Measurements from ENCODE around the gene DBX1. TPM values are rescaled to one million over a fixed set of nuclear protein-coding genes. Genes with fewer than 3 reads are reported as not detected.
A peak's percentile ranks its signal among the peaks of the same experiment; 100 is the strongest.
"Not testable (repeated sequence)": the region's sequence is repeated elsewhere in the genome, so short reads cannot be mapped to it uniquely, and the experiment has no call there.

The DBX1 gene
- total RNA-seq, 1 experiment from 2014 or later, result not detected

DNA sequence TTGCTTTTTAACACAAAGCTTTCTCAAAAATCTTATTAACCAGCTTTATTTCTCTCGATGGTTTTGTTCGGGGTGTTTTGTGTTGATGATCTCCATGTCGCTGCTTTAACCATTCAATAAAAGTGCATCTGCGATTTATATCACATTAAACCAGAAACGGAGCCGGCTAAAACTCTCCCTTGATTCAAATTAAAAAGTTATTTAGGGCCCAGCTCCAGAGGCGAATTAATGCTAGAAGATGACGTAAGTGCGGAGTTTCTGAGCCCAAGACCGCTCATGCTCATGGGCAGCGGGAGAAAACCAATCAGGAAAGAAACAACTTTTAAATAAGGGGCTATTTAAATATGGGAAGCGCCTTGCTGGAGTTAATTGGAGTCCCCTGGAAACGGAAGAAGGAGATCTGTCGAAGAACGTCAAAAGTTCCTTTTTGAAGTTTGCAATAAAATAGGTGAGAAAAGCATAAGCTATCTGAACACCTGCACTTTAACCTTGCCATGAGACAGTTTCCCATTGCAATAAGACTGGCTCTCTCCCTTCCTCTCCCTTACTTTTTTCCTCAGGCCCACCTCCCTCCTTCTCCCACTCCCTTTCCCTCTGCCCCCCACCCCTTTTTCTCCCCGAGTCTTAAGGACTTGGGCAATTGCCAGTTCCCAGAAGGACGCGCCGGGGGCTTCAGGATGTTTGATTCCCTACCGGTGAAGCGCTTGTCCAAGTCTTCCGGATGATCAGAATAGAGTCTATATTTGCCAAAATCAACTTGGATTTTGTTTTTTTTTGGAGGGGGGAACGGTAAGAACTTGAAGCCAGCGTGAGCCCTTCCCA is 1.9 kb upstream of the DBX1 start:
- no peak for DNase-seq (ENCODE audit: low spot score)

DNA sequence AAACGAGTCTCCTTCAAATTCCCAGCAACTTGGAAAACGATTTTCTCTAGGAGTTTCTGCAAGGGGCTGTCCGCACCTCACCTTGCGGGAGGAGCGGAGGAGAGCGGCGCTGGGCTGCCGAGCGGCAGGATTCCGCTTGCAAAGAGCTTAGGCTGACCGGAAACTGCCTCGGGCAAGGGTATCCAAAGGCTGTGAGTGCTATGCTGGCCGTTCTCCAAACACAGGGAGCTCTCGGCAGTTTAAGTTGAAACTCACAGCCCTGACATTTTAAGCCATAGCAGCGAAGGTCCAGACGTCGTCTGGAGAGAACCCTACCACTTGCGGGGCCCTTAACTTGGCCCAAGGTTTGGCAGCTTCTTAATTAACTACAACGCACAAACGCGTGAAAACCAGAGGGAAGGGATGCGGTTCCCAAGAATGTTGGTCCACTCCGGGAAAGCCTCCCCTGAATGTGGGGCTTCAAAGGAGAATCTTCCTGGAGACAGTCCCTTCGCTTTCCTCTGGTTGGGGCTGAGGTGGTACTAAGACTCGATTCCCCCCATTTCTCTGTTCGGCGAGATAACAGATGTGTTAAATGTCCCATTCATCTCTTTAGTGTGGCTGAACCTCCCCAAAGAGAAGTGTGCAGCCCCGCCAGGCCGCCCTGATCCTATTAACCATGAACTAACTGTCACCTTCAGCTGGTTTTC is 1.1 kb upstream of the DBX1 start:
- peak; percentile 10 for DNase-seq (ENCODE audit: low spot score)

GRCh38 chr11:20159466-20160381 is 551 bp downstream of the DBX1 start:
- no peak for DNase-seq (ENCODE audit: low spot score)

DNA sequence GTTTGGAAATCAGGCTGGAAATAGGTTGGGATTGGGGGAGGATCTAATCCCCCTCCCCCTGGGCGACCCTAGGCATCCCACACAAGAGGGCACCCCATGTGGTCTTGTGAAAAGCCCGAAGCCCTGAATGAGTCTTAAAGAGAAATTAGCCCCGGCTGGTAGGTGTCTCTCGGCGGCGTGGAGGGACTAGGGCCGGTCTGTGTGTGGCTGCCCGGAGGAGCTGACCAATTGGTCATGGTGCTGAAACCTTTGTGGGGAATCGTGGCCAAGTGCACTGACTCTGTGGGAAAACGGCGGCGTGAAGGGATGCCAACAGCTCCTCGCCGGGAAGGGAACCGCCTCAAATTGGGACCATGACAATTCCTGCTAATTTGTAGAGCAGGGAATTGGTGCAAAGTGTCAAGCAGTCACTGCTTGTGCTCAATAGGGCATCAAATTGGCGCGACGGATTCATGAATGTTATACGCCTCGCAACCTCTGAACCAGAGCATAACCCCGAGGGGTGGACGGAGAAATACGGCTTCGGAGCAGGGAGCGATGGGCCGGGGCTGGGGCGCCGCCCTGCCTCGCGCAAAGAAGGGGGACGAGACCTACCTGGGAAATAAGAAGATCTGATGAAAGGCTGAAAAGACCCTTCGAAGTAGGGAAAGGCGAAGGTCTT is 1.5 kb downstream of the DBX1 start:
- DNase-seq (ENCODE audit: low spot score), result peak; percentile 38

GRCh38 chr11:20157728-20158127 is 2.5 kb downstream of the DBX1 start:
- no peak for DNase-seq (ENCODE audit: low spot score)

DNA sequence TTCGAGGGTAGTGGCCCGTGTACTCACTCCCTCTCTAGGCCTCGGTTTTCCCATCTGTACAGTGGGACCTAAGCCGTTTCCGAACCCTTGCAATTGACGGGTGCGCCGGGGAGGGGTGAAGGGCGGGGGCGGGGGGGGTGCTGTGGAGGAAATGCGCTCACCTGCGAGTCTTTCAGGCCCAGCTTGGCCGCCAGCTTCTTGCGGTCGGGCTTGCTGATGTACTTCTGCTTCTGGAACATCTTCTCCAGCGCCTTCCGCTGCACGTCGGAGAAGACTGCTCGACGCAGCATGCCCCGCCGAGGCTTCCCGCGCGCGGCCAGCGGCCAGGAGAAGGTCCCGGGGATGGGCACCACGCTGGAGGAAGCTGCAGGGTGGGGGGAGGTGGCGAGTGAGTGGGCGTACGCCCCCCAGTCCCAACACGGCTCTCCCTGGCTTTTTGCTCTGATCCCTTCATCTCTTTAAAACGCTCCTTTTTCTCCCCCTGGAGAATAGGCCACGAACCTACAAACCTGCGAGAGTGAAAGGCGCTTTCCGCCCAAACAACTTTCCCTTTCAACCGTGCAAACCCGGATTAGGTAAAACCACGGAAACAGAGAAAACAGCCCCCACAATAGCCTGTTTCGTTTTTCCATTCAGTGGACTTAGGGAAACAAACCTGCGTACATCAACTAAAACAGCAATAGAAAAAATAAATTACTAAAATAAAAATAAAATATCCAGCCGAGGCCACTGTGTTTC is 3.2 kb downstream of the DBX1 start:
- no peak for DNase-seq (ENCODE audit: low spot score)

GRCh38 chr11:20156280-20156875 is 3.9 kb downstream of the DBX1 start:
- no peak for DNase-seq (ENCODE audit: low spot score)

DNA sequence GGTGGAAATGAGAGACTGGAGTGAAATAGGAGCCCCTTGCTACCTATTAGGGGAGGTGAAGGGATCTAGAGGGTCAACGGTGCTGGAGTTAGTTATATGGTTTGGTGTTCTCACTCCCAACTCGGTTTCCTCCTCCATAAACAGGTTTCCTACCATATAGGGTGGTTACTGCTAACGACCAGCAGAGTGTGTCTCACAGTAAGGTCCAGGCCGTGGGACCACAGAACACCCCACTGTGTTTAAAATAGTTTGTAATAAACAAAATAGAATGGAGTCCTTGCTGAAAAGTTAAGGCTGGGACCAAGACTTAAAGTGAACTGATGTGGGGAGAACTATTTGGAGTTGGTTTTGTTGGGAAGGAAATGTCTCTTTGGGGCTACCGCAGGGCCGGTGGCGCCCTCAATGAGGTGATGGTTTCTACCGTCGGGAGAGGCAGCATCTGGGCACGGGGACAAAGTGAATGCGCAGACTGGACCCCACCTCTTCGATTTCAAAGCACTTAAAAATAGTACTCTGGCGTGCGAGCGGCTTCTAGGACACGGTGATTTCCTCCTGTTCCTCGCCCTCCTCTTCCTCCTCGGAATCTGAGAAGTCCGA is 4.5 kb downstream of the DBX1 start:
- DNase-seq (ENCODE audit: low spot score), result no peak

DNA sequence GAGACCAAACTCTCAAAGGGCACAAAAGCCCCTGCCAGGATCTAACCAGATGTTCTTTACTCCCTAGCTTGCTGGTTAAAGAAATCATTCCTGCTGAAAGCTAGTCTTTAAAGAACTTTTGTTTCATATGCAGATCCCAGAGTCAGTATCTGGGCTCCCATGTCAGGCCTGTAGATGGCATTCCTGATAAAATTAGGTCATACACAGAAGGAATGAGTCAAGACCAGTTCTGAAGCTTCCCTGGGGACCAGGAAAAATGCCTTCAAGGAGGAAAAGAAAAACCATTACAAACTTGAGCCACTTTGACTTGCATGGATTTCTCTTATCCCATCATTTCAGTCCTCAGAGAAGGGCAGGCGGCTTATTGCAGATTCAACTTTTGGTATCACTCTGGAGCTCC is 5.9 kb downstream of the DBX1 start:
- no peak for DNase-seq (ENCODE audit: low spot score)

DNA sequence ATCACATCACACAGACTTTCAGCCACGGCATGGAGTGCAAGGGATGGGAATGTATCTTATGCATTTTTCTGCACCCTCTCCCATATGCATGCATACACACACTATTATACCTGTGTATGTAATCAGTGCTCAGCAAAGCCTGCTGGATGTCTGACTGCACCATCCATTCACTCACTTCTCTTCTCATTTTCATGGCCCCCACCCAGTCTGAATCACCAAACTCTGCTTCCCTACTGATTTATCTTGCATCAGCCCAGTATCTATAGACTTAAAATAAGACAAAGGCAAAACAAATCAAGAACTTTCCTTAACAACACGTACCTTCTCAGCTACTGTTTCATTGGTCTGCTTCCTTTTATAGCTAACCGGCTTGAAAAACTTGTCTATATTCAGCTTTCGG is 21.6 kb downstream of the DBX1 start:
- DNase-seq (ENCODE audit: low spot score), result no peak

DNA sequence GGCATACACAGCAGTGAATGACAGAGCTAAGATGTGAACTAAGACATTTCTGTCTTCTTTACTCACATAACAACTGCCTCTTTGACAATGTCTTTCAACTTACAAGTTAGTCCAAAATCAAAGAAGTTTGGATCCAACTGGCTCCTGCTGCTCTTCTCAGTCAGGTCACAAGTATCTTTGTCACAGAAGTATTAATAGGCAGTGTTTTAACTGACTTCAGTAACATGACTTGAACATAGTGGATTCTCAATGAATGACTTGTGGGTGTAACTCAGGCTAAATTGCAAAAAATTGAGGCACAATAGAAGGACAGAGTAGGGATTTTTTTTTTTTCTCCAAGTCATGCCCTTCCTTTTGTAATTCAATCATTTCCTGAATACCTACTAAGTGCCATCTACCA is 22.6 kb downstream of the DBX1 start:
- no peak for DNase-seq (ENCODE audit: low spot score)

GRCh38 chr11:20134991-20135736 is 25.1 kb downstream of the DBX1 start:
- no peak for DNase-seq (ENCODE audit: low spot score)

GRCh38 chr11:20132667-20133039 is 27.6 kb downstream of the DBX1 start:
- no peak for DNase-seq (ENCODE audit: low spot score)

DNA sequence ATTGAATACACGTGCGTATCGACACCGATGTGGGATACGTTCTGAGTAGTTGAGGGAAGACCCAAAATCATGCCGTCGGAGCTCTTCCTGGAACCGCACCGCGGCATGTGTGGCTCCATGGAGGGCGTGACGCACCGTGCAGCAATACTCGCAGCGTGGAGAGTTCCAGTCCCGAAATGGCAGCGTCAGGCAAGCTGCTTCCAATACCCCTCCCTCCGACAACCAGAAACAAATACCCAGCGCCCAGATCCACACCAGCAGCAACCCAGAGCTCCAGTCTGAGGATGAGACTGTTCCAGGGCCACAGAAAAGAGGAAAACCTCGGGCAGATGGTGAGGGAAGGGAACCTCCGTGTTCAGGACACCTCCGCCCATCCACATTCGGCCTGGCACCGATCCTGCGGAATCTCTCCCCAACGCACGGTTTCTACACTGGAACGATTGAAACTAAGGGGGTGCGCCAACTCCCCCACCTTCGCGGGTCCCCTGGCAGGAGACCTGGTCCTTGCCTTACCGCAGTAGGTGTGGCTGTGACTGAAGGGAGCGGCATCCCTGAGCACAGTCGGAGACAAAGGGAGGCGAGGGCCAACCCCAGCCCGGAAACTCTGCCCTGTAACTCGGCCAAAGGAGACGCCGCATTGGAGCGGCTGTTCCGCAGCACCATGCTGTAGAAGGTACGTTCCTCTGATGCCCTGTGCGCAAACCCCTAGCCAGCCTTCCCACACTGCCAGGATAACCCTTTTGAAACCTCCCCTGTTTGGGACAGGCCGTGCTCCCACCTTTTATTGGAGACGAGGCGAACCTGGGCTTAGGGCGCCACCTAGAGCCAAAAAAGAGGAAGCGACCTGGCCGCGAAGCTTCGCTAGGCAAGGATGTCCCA is 28.2 kb downstream of the DBX1 start:
- peak; percentile 49 for DNase-seq (ENCODE audit: low spot score)

DNA sequence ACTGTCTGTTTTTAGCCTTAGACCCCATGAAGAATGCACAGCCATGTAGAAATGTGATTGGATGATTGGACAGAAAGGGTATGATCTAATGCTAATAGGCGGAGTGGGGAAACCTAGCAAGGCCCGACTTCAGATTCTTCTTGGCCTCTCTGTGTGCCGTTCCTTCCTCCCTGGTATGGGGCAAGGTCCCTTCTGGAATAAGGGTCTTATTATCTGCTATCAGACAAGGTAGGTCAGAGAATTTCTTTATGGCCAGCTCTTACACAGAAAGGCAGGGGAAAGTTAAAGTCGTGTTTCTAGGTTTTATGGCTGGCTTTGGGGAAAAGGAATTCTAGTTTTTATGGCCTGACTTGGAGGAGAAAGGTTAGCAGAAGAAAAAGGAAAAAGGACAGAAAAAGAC is 30.6 kb downstream of the DBX1 start:
- DNase-seq (ENCODE audit: low spot score), result no peak

DNA sequence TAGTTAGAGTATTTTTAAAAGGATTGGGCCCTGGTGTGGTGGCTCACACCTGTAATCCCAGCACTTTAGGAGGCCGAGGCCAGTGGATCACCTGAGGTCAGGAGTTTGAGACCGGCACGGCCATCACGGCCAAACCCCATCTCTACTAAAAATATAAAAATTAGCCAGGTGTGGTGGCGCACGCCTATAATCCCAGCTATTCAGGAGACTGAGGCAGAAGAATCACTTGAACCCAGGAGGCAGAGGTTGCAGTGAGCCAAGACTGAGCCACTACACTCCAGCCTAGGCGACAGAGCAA is 31.8 kb downstream of the DBX1 start:
- not testable (repeated sequence) for DNase-seq (ENCODE audit: low spot score)

DNA sequence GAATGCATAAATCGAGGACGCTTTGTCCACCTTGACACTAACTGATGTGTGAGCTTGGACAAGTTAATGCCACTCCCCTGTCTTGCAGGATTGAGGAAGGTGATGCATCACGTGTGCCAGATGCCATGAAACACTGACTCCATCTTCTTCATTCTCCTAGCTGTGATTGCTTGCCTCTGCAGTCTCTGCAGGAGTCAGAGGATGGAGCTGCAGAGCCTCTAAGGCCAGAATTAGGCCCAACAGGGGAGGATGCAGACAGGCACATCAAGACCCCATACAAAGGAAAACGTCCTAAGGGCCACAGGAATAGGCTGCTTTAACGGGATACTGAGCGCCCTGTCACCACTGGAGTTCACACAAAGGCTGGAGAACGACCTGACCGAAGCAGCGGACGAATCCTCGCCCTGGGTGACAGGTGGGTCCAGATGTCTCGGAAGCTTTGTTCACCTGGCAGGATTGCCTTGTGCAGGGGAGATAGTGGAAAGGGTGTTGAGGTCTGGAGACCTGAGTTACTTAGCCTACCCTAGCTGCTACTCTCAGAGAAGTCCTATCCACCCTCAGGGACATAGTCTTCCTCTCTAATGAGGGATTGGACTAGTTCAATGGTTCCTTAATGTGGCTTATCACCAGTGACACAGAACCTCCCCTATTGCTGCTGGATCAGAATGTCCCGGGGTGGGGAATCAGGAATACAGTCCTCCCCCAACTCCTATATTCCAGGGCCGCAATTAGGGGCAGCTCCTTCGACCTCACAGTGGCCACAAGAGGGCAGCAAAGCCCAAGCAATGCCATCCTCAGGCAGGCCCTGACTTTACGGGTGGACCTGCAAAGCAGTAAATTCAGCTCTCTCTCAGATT is 32.4 kb downstream of the DBX1 start:
- peak; percentile 74 for DNase-seq (ENCODE audit: low spot score)

GRCh38 chr11:20126724-20127123 is 33.6 kb downstream of the DBX1 start:
- no peak for DNase-seq (ENCODE audit: low spot score)

Data from H4 (cell line).